Ishikawa (cell line): ENCODE results near the gene TP73.

Experiments
- CEBPB ChIP-seq: IDR thresholded peaks from 2 replicates; pipeline ENCODE4 v1.6.1; 2012
- CREB1 ChIP-seq: IDR thresholded peaks from 2 replicates; pipeline ENCODE4 v1.6.1; 2012; ENCODE audit warnings: low read depth
- EGR1 ChIP-seq: IDR thresholded peaks from 2 replicates; pipeline ENCODE4 v1.6.1; 2012
- EP300 ChIP-seq: IDR thresholded peaks from 2 replicates; pipeline ENCODE4 v1.6.1; 2012; ENCODE audit warnings: borderline replicate concordance
- FOXM1 ChIP-seq: IDR thresholded peaks from 2 replicates; pipeline ENCODE4 v1.6.1; 2012; ENCODE audit warnings: low read depth, borderline replicate concordance
- MAX ChIP-seq: IDR thresholded peaks from 2 replicates; pipeline ENCODE4 v1.6.1; 2012
- NFIC ChIP-seq: IDR thresholded peaks from 2 replicates; pipeline ENCODE4 v1.6.1; 2012
- RAD21 ChIP-seq: IDR thresholded peaks from 2 replicates; pipeline ENCODE4 v1.6.1; 2012; ENCODE audit warnings: low read depth
- REST ChIP-seq: IDR thresholded peaks from 2 replicates; pipeline ENCODE4 v1.6.1; 2012; ENCODE audit warnings: low read depth, mild to moderate bottlenecking
- TAF1 ChIP-seq: IDR thresholded peaks from 2 replicates; pipeline ENCODE4 v1.6.1; 2012; ENCODE audit warnings: low read depth, mild to moderate bottlenecking
- TCF12 ChIP-seq: IDR thresholded peaks from 2 replicates; pipeline ENCODE4 v1.6.1; 2012; ENCODE audit warnings: low read depth
- TEAD4 ChIP-seq: IDR thresholded peaks from 2 replicates; pipeline ENCODE4 v1.6.1; 2012
- USF1 ChIP-seq: IDR thresholded peaks from 2 replicates; pipeline ENCODE4 v1.6.1; 2012
- YY1 ChIP-seq: IDR thresholded peaks from 2 replicates; pipeline ENCODE4 v1.6.1; 2012; ENCODE audit warnings: low read depth
- ZBTB7A ChIP-seq: IDR thresholded peaks from 2 replicates; pipeline ENCODE4 v1.6.1; 2012; ENCODE audit warnings: low read depth

TP73 gene

GRCh38 chr1:3697104-3697503 lies 44.8 kb downstream of the TP73 start:
- TF ChIP-seq CREB1 (no peak), TCF12 (no peak), EP300 (no peak), CEBPB (no peak), FOXM1 (no peak)

GRCh38 chr1:3697810-3698209 lies 45.5 kb downstream of the TP73 start:
- TF ChIP-seq MAX (peak; percentile 46; the same call in 1 of the 2 replicates), NFIC (peak; percentile 53; the same call in 1 of the 2 replicates), EGR1 (no peak), CREB1 (no peak), TCF12 (peak; percentile 71)

GRCh38 chr1:3698660-3699408 lies 46.5 kb downstream of the TP73 start:
- TF ChIP-seq REST (no peak), MAX (no peak), CEBPB (no peak), FOXM1 (no peak), NFIC (no peak), USF1 (no peak)

GRCh38 chr1:3699596-3699995 lies 47.3 kb downstream of the TP73 start:
- no peak for TF ChIP-seq CEBPB
- TF ChIP-seq REST = no peak
- no peak for TF ChIP-seq YY1
- TF ChIP-seq RAD21 = no peak

- TF ChIP-seq TCF12 = no peak
- TF ChIP-seq FOXM1 = no peak
- no peak for TF ChIP-seq CEBPB
- no peak for TF ChIP-seq EGR1
- no peak for TF ChIP-seq TAF1
- TF ChIP-seq REST = no peak
- TF ChIP-seq YY1 = no peak
- TF ChIP-seq ZBTB7A = no peak
- TF ChIP-seq CREB1 = no peak
- TF ChIP-seq NFIC = no peak
- no peak for TF ChIP-seq EP300
These were observed 48.3 kb downstream of the TP73 start for GRCh38 chr1:3700631-3701030.

GRCh38 chr1:3702528-3702927 lies 50.2 kb downstream of the TP73 start:
- TF ChIP-seq ZBTB7A (no peak), TEAD4 (no peak), CEBPB (no peak), EP300 (no peak), RAD21 (no peak), TAF1 (no peak), CREB1 (no peak), FOXM1 (no peak), MAX (no peak), TCF12 (no peak)
